Body of pancreas (tissue), 4 donors: ENCODE results near the gene TRNP1. TPM values are rescaled to one million over a fixed set of nuclear protein-coding genes. Genes with fewer than 3 reads are reported as not detected.

Source experiments
- ATAC-seq: fragments of 150-250 bp; one replicate; pipeline ENCODE4 v1.9.1; 2016
- DNase-seq, 4 donors: peaks; one replicate each; pipeline ENCODE4 v3.0.0-alpha.2; 2019
- H3K27ac ChIP-seq, 4 donors: fragments of 200-600 bp; sonication (generic); 1 replicate in 3 of 4; 2 replicates in 1 of 4; pipeline versions ENCODE4 v1.5.1 to v1.6.1; 2016 to 2019; ENCODE audit warnings: mild to moderate bottlenecking in 1 of 4, mixed read lengths in 1 of 4, moderate library complexity in 1 of 4
- H3K27me3 ChIP-seq, 2 donors: fragments of 200-600 bp; sonication (generic); one replicate each; pipeline ENCODE4 v1.6.0; 2016; ENCODE audit warnings: mild to moderate bottlenecking in 1 of 2
- H3K36me3 ChIP-seq, 2 donors: fragments of 200-600 bp; sonication (generic); replicated peaks in 1 of 2; 2 replicates each; pipeline ENCODE4 v1.5.1; 2016; ENCODE audit warnings: low read depth in 2 of 2; ENCODE audit not compliant: insufficient read depth in 1 of 2
- H3K4me1 ChIP-seq: fragments of 200-600 bp; sonication (generic); one replicate; pipeline ENCODE4 v1.6.0; 2016
- H3K4me3 ChIP-seq, 2 donors: fragments of 200-600 bp; sonication (generic); 1 replicate in 1 of 2; 2 replicates in 1 of 2; pipeline ENCODE4 v1.5.1; 2016 to 2019
- H3K9me3 ChIP-seq, 3 donors: fragments of 200-600 bp; sonication (generic); 1 replicate in 2 of 3; 2 replicates in 1 of 3; pipeline ENCODE4 v1.5.1; 2016
- CTCF ChIP-seq, 7 experiments: fragments of 450-650 bp in 4 of 7; fragments of 200-600 bp in 3 of 7; sonication (generic) in 3 of 7; IDR thresholded peaks; one replicate each; pipeline ENCODE4 v1.5.1; 2016 to 2019; ENCODE audit warnings: antibody characterized with exemption in 7 of 7
- POLR2A ChIP-seq, 3 donors: fragments of 450-650 bp; IDR thresholded peaks; one replicate each; pipeline ENCODE4 v1.6.1; 2016; ENCODE audit warnings: antibody characterized with exemption in 3 of 3, mild to moderate bottlenecking in 2 of 3
- WGBS, 2 donors: methylation state at CpG; one replicate each; pipeline ENCODE4 v1.1.5; 2017; 5-methylcytosine and 5-hydroxymethylcytosine counted together
- intact Hi-C: fragments of 100-400 bp; cut with DNase I; formaldehyde crosslinking; loops from one replicate; pipeline ENCODE4 v1.15.1; 2023
- total RNA-seq, 2 donors: library from RNA; depleted of rRNA; stranded (reverse); fragments of >200 nt; gene quantifications; one replicate each; pipeline ENCODE4 v1.1.0, GENCODE V29; 2016

The TRNP1 gene
- total RNA-seq, 2 donors from 2014 or later, result 17.1 to 32.6 TPM

DNA sequence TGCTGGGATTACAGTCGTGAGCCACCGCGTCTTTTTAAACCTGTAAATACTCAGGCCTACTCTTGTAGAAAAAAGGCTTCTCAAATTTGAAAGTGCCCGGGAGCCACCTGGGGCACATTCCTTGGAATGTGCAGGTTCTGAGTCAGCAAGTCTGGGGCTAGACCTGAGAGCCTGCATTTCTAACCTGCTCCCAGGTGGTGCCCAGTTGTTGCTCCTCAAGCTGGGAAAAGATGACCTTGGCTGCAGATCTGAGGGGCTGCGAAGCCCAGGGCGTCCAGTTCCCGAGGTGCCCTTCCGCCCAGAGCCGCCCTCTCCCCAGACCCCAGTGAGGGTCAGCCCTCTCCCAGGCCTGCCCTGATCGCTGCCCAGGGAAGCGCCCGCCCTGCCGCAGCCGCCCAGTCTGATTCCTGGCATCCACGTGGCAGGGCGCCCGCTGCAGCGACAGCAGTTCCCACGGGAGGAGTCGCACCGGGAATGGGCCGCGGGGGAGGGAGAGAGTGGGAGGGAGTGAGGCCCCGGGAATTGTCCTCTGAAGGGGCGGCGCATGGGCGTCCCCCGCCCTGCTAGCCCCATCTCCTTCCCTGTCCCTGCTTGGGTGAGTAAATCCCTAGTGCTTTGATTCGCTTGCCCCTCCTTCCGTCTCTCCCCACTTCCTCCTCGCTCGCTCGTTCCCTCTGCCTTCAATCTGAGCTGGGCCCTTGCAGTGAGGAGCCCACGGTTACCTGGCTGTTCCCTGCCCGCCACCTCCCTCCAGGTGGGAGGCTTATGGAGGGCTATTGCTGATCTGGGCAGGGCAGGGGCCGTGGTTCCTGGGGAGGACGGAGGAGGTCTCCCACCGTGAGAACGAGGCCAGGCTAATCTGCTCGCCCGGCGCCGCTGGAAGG lies 38.0 kb downstream of the TRNP1 start:
- DNase-seq, result peak; percentile 84 to 91 (median 91)
- Histone ChIP-seq H3K4me1 (peaks cover 28% of the 10 kb centered on the region), H3K4me3 (no peak overlapping the region), H3K9me3 (no peaks in the 10 kb centered on the region), H3K27me3 (no peaks in the 10 kb centered on the region), H3K27ac (peak overlapping the region; percentile 71 to 88 (median 84)), H3K36me3 (no peaks in the 10 kb centered on the region)
- intact Hi-C loops, result no loop called here
- peak; percentile 6 to 54 (median 41) for TF ChIP-seq POLR2A (IDR thresholded peaks at IDR 0.05)
- no peak for TF ChIP-seq CTCF (IDR thresholded peaks at IDR 0.05)
- 24 to 63% methylated on average over 6 to 43 of the region's 43 CpGs for WGBS, 2 donors
- peak; percentile 86 for ATAC-seq

GRCh38 chr1:27032119-27032461 lies 38.6 kb downstream of the TRNP1 start:
- Histone ChIP-seq H3K9me3 (no peaks in the 10 kb centered on the region), H3K4me3 (no peak overlapping the region), H3K27ac (peak overlapping the region; percentile 71 to 88 (median 84)), H3K36me3 (no peaks in the 10 kb centered on the region), H3K4me1 (peaks cover 27% of the 10 kb centered on the region), H3K27me3 (no peaks in the 10 kb centered on the region)
- intact Hi-C loops, result no loop called here
- TF ChIP-seq POLR2A (IDR thresholded peaks at IDR 0.05) (no peak), CTCF (IDR thresholded peaks at IDR 0.05) (no peak)
- no peak for DNase-seq
- 75 to 100% methylated on average over 1 to 2 of the region's 2 CpGs for WGBS, 2 donors
- no peak for ATAC-seq

DNA sequence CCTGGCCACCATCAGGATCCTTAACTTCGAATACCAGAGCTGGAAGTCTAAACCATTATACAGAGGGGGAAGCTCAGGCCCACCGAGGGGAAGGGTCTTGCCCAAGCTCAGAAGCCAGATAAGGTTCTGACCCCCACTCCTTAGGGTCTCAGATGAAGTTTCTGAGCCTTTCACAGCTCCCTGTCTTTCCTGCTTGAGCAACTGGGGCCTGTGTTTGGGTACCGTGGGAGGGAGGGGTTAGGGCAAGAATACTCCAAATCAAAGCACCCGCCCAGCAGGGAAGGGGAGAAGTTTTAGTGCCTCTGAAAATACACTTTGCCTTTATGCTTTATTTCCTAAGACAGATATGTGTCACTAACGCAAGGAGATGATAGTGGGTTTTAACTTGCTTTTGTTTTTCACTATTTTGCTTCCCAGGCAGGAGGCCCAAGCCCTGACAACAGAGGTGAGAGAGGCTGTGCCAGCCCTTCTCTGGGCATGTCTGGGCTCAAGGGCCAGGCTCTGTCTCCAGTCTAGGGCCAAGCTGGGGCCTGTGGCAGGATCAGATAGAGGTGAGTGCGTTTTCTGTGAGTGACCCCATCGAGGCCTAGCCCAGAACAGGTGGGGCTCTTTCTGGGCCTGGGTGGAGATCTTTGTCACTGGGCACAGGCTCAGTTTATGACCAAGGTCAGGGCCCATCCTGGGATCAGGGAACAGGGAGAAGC lies 39.7 kb downstream of the TRNP1 start:
- TF ChIP-seq POLR2A (IDR thresholded peaks at IDR 0.05), result no peak
- DNase-seq, result no peak

GRCh38 chr1:27035344-27035743 lies 41.9 kb downstream of the TRNP1 start:
- H3K36me3 ChIP-seq, result no peaks in the 10 kb centered on the region
- WGBS, 2 donors, result 95 to 100% methylated on average over 4 of the region's 4 CpGs
- DNase-seq, result no peak
- ATAC-seq, result no peak
- intact Hi-C loops, result no loop called here
- H3K4me1 ChIP-seq, result peaks cover 13% of the 10 kb centered on the region
- no peak overlapping the region for H3K4me3 ChIP-seq
- no peaks in the 10 kb centered on the region for H3K9me3 ChIP-seq
- TF ChIP-seq CTCF (IDR thresholded peaks at IDR 0.05), result no peak
- TF ChIP-seq POLR2A (IDR thresholded peaks at IDR 0.05), result no peak
- no peak overlapping the region for H3K27ac ChIP-seq
- no peaks in the 10 kb centered on the region for H3K27me3 ChIP-seq

More for the DNA sequence above, 39.7 kb downstream of the TRNP1 start:
- Histone ChIP-seq H3K27me3 (no peaks in the 10 kb centered on the region), H3K9me3 (no peaks in the 10 kb centered on the region), H3K36me3 (no peaks in the 10 kb centered on the region), H3K27ac (peak overlapping the region in 2 of 4 donors; percentile 39 to 45), H3K4me3 (no peak overlapping the region), H3K4me1 (peaks cover 16% of the 10 kb centered on the region)
- intact Hi-C loops, result no loop called here
- 68 to 77% methylated on average over 3 to 7 of the region's 7 CpGs for WGBS, 2 donors
- ATAC-seq, result no peak

DNA sequence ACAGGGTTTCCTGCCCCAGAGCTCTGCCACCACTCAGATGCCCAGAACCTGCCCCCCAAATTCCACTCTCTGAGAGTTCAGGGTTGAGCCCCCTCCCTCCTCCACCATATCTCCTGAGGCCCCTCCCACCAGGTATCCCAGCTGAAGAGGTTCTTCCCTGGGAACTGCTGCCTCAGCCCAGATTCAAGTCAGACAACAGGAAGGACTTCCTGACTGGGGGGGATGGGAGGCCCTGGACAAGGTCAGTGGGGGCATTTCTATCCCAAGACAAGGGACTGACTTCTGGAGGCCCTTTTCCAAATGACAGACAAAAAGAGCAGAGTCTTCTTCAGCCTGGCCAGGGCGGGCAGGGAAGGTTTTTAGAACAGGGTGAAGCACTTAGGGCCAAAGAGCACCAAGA lies 43.2 kb downstream of the TRNP1 start:
- ATAC-seq, result no peak
- H3K9me3 ChIP-seq, result no peaks in the 10 kb centered on the region
- no peak overlapping the region for H3K27ac ChIP-seq

More for the DNA sequence above, 43.2 kb downstream of the TRNP1 start:
- intact Hi-C loops, result no loop called here
- no peak for TF ChIP-seq CTCF (IDR thresholded peaks at IDR 0.05)
- TF ChIP-seq POLR2A (IDR thresholded peaks at IDR 0.05), result no peak
- Histone ChIP-seq H3K4me3 (no peak overlapping the region), H3K4me1 (peaks cover 4% of the 10 kb centered on the region), H3K27me3 (no peaks in the 10 kb centered on the region), H3K36me3 (no peaks in the 10 kb centered on the region)
- no peak for DNase-seq
- WGBS, 2 donors, result 64 to 71% methylated on average over 1 of the region's 1 CpG
